Brain microvascular endothelial cell (primary cell): ENCODE data around the gene MYO1G.

Source experiments
- DNase-seq: peaks from one replicate; pipeline ENCODE4 v3.0.0-alpha.2; 2020
- H3K27ac ChIP-seq: fragments of 250-450 bp; sonication (Bioruptor Pico); 2 replicates; pipeline ENCODE4 v1.5.1; 2020; ENCODE audit warnings: mild to moderate bottlenecking, moderate library complexity
- H3K27me3 ChIP-seq: fragments of 250-450 bp; sonication (Bioruptor Pico); replicated peaks from 2 replicates; pipeline ENCODE4 v1.5.1; 2020; ENCODE audit warnings: mild to moderate bottlenecking
- H3K36me3 ChIP-seq: fragments of 250-450 bp; sonication (Bioruptor Pico); replicated peaks from 2 replicates; pipeline ENCODE4 v1.5.1; 2020; ENCODE audit warnings: mild to moderate bottlenecking
- H3K4me3 ChIP-seq: 2 replicates; pipeline ENCODE4 v1.5.1; 2011; ENCODE audit warnings: low read depth, mild to moderate bottlenecking, control low read depth, low read length, moderate library complexity
- in situ Hi-C: cut with HindIII; loops from 2 replicates; pipeline ENCODE4 v1.10.0; 2017; ENCODE audit warnings: low sequenced_read_pairs, low pct_ligation_motif_present
- TF ChIP-seq, protein P1 (sequence below): IDR thresholded peaks from 2 replicates; pipeline ENCODE4 v1.5.1; 2011; ENCODE audit warnings: low read depth, mild to moderate bottlenecking, moderate library complexity, low read length, control low read depth, inconsistent platforms; ENCODE audit errors: missing control alignments

MYO1G gene

DNA sequence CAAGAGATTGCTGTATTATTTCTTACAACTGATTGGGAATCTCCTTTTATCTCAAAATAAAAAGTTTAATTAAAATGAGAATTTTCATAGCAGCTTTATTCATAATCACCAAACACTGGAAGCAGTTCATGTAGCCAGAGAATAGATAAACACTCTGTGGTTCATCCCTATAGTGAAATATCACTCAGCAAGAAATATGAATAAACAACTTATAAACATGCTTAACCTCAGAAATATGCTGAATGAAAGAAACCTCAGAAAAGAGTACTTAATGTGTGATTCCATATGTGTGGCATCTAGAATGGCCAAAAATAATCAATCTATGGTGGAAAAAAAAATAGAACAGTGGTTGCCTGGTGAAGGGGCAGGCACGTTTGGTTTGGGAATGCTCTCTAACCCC is 33.3 kb downstream of the MYO1G start:
- TF ChIP-seq, protein P1, sequence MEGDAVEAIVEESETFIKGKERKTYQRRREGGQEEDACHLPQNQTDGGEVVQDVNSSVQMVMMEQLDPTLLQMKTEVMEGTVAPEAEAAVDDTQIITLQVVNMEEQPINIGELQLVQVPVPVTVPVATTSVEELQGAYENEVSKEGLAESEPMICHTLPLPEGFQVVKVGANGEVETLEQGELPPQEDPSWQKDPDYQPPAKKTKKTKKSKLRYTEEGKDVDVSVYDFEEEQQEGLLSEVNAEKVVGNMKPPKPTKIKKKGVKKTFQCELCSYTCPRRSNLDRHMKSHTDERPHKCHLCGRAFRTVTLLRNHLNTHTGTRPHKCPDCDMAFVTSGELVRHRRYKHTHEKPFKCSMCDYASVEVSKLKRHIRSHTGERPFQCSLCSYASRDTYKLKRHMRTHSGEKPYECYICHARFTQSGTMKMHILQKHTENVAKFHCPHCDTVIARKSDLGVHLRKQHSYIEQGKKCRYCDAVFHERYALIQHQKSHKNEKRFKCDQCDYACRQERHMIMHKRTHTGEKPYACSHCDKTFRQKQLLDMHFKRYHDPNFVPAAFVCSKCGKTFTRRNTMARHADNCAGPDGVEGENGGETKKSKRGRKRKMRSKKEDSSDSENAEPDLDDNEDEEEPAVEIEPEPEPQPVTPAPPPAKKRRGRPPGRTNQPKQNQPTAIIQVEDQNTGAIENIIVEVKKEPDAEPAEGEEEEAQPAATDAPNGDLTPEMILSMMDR: no peak
- Histone ChIP-seq H3K4me3 (no peak overlapping the region), H3K36me3 (no peaks in the 10 kb centered on the region), H3K27ac (no peak overlapping the region), H3K27me3 (no peaks in the 10 kb centered on the region)
- DNase-seq: no peak
- in situ Hi-C loops: no loop called here

DNA sequence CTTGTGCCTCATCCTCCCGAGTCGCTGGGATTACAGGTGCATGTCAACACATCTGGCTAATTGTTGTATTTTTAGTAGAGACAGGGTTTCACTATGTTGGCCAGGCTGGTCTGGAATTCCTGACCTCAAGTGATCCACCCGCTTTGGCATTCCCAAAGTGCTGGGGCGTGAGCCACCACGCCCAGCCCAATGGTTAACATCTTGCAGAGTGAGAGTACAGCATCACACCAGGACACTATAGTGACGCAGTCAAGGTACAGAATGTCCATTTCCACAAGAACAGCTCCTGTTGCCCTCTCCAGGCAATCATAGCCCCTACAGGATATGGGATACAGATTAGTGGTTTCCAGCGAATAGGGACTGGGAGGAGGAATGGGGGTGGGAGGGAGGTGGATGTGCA is 34.0 kb downstream of the MYO1G start:
- Histone ChIP-seq H3K4me3 (no peak overlapping the region), H3K27ac (no peak overlapping the region), H3K36me3 (no peaks in the 10 kb centered on the region), H3K27me3 (no peaks in the 10 kb centered on the region)
- in situ Hi-C loops: no loop called here
- no peak for DNase-seq
- TF ChIP-seq, protein P1: no peak

DNA sequence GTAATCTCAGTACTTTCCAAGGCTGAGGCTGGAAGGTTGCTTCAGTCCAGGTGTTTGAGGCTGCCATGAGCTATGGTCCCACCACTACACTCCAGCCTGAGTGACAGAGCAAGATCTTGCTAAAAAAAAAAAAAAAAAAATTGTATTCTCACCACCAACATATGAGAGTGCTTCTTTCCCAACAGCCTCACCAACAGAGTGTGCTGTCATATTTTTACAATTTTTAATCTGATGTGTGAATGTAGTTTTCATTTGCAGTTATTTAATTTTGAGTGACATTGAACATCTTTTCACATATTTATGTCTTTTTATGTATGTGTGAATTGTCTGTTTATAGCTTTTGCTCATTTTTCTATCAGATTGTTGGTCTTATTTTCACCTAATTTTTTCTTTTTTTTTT is 35.2 kb downstream of the MYO1G start:
- Histone ChIP-seq H3K27me3 (no peaks in the 10 kb centered on the region), H3K36me3 (no peaks in the 10 kb centered on the region), H3K4me3 (no peak overlapping the region), H3K27ac (no peak overlapping the region)
- DNase-seq: no peak
- TF ChIP-seq, protein P1: no peak
- in situ Hi-C loops: no loop called here

DNA sequence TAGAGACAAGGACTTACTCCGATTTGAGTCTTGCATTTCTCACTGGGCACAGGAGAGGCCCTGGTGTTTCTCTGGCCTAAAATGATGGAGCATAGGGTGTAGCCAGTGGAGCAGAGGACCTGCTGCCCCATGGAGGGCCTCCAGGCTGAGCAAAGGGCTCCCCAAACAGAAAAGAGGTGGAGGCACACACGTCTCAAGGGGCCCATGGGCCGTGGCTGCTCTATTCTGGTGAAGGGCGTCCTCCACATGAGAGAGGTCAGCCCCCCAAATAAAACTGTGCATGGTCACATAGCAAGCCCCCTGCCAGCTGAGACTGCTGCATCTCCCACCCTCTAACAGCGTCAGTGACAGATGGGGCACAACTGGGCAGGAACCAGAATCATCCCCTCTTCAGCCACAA is 41.4 kb downstream of the MYO1G start:
- DNase-seq: no peak
- no peak overlapping the region for H3K4me3 ChIP-seq
- no peak overlapping the region for H3K27ac ChIP-seq
- in situ Hi-C loops: no loop called here
- no peaks in the 10 kb centered on the region for H3K36me3 ChIP-seq
- peaks cover 3% of the 10 kb centered on the region for H3K27me3 ChIP-seq
- TF ChIP-seq, protein P1: no peak

DNA sequence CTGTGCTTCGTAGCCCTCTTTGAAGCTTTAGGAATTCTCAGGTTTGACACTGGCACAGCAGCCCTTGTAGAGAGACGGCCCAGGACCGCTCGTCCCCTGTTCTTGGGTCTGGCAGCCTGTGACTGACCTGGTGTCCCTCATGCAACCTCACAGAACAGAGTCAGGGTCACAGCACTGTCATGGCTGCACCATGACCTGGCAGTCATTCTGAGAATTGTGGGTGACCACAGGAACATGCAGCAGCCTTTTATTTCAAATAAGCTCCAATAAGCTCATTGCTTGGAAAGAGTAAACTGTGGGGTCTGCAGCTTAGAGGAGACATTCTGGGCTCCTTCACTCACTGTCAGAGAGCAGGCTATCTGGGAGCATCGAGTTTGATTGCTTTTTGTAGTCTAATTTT is 42.5 kb downstream of the MYO1G start:
- H3K4me3 ChIP-seq: no peak overlapping the region
- H3K27ac ChIP-seq: no peak overlapping the region
- in situ Hi-C loops: no loop called here
- peaks cover 3% of the 10 kb centered on the region for H3K27me3 ChIP-seq
- no peaks in the 10 kb centered on the region for H3K36me3 ChIP-seq
- TF ChIP-seq, protein P1: no peak
- DNase-seq: no peak

DNA sequence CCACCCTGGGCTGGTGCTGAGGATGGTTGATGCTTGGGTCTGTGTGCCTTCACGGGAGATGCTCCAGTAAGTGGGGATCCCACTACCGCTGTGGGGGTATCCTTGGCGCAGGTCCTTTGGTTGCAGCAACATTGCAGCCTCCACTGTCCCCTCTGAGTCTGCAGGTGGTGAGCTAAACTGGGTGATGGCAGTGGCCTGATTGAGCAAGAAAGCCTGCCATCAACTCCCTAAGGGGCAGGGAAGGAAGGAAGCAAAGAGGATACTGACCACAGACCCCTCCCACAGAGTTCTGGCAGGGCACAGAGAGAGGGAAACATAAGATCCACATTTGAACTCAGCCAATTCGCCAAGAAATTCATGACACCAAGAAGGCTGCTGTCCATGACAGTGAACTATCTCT is 43.2 kb downstream of the MYO1G start:
- TF ChIP-seq, protein P1: no peak
- Histone ChIP-seq H3K4me3 (no peak overlapping the region), H3K27ac (no peak overlapping the region), H3K36me3 (no peaks in the 10 kb centered on the region), H3K27me3 (peaks cover 3% of the 10 kb centered on the region)
- DNase-seq: no peak
- in situ Hi-C loops: no loop called here
